Amniotic stem cell (primary cell): ENCODE data around the gene PTBP1.

ENCODE experiments used
- DNase-seq: peaks from one replicate; lab custom pipeline; 2025; lab: John Stamatoyannopoulos, UW

Gene PTBP1

DNA sequence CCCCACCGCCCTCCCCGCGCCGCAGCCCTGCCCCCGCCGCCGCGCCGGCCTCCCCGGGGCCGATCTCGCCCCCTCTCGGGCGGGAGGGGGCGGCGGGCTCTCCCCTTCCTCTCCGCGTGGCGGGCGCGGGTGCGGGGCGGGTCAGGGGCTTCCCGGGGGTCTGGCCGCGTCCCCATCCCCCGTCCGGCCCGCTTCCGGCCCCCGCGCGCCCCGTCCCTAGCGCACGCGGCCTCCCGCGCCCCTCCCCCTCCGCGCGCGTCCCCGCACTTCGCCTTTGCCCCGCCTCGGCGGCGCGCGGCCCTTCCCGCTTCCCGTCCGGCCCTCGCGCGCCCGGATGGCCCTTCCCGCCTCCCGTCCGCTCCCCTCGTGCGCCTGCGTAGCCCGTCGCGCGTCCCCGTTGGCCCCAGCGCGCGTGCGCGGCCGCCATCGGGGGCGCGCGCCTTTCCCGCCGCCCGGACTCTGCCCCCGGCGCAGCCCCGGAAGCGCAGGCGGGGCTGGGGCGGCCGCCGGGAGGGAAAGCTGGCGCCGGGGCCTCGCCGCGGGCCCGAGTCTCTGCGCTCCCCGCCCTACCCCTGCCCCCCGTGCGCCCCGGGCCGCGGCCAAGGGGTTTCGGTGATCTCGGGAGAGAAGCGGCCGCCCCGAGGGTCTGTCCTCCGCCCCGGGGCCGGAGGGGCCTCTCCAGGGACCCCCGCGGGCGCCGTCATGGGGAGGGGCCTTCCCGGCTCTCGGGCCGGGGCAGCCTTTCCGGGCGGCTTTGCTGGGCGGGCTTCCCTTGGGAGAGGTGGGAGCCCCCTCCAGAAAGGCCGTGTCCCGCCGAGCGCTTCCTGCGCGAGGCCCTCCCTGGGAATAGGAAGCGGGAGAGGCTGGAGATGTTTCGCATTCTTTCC is 519 bp downstream of the PTBP1 start:
- peak; percentile 81 for DNase-seq

DNA sequence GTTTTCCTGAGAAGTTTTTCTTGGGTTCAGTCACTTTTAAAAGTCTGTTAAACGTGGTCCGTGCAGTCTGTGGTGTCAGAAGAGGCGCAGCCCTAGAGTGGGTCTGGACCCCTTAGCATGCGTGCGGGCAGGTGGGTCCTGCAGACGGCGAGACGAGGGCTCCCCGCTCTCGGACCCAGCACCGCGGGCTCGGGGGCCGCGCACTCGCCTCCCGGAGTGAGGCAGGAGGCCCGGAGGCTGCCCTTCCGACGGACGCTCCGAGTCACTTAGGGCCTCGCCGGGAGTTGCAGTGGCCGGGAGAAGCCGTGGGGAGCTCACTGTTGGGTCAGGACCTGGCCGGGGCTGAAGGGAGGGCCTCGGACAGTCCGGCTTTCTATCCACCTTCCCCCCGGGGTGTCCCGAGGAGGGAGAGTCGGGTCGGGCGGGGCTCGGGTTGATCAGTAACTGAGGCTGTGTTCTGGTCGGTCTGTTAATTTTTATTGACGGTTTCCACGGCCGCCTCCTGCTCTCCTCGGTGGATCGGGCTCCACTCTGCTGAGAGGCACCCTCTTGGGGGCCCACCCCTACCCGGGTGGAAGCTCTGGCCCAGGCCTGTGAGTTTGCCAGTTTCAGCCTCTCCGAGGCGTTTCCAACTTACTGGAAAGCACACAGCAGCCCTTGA is 1.3 kb downstream of the PTBP1 start:
- DNase-seq: no peak

DNA sequence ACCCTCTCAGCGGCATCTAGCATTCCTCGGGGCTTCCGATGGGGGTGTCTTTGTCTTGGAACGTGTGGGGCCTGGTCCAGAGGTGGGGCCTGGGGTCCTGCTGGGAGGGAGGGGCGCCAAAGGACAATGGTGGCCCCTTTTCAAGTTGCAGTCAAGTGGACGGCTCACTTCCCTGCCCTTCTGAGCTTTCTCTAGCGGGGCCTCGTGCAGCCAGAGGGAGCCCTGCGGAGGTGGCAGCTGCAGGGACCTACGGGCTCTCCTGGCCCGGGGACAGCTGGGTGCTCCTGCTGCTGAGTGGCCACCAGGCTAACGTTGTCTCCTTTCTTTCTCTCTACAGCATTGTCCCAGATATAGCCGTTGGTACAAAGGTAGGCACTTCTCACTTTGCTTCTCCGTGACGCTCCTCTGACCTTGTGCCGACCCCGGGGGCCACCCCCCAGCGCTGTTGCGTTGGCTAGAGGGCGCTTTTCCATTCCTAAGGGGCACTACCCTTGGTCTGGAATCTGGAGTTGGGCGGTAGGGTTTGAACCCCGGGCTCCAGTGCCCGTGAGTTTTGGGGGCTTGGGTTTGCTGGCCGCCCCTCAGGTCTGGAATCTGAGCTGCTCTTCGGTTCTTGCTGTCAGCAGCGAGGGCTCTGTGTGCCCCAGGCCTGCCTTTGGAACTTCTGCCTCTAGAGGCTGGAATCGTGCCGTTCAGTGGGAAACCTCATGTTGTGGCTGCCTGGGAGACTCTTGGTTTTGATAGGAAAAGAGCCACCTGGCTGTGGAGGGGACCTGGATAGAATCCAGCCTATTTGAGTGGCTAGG is 2.0 kb downstream of the PTBP1 start:
- no peak for DNase-seq

DNA sequence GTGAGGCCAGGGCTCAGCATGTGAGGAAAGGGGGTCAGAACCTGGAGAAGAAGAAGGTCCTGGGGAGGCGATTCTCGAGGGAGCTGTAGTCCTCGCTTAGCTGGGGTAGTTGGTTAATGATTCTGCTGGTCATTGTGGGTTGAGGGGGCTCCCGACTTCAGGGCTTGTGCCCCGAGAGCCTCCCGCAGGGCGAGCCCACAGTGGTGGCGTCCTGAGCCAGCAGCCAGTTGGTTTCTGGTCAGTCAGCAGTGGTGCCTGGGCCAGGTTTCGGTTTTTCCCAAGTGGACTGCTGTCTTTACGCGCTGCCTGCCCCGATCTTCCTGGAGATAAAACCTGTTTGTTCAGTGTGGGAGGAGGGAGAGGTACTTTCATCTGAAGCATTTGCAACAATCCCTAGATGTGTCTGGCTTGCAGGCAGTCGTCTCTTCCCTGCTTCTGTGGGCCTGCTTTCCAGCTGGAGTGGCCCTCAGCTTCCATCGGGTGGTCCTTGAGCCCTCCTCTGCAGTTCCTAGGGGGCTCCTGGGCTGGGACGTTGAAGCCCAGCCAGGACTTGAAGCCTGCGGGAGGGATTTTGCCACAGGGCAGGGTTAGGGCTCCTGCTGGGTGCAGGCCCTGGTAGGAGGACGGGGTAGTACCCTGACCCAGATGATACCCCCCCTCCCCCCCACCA is 3.2 kb downstream of the PTBP1 start:
- DNase-seq: no peak

DNA sequence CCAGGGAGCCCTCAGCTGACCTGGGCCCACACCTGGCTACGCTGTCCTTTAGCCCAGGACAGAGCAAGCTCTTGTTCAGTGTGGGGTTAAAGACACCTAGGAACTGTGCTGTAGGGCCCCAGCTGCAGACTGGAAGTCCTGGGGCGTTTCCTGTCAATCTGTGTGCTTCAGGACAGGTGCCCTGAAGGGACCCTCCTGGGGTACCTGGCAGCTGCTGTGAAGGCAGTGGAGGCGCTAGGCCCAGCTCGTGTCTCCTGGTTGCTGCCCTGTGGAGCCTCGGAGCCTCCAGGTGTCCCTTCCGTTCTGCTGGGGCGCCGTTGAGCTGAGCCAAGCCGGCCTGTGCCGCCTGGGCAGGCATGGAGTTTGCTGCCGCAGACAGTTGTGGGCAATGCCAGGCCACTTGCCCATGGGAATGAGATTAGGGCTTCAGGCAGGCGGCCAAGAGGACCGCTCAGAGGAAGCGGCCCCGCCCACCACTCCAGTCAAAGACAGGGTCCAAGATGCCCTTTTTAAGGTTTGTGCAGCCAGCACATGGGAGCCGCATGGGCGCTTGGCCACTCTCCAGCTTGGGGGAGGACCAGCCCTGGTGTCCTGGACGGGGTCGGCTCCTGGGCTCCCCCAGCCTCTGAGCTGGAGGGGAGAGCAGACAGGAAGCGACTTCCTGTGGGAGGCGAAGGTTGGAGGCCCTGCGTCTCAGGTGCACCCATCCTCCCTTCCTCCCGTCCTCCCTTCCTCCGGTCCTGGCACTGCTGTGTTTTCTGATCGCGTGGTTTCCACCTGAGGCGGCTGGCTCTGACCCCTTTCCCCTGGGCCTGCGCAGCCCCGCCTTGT is 4.0 kb downstream of the PTBP1 start:
- no peak for DNase-seq

DNA sequence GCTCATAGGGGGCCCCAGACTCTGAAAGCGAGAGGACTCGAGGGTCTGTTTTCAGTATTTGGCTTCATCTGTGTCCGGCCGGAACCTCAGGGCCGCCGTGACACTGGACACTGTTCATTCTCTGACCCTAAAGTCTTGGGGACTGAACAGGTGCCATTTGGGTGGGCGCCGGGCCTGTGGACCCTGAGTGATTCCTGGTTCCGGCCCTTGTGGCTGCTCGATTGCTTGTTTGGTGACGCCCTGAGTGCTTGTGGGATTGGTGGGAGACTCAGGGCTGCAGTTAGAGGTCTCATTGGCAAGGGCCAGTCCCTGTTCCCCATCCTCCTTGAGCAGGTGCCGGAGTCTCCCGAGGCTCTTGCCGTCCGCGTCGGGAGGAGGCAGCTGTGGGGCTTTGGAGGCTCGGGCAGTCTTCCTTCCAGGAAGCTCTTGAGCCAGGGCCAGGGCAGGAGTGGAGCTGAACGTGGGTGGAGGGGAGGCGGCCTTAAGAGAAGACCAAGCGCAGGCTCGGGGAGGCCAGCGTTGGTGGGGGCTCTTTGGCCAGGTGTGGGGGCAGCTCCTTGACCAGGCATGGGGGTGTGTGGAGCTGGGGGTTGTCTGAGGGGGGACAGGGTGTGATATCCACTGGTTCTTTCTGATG is 4.7 kb downstream of the PTBP1 start:
- DNase-seq: no peak

DNA sequence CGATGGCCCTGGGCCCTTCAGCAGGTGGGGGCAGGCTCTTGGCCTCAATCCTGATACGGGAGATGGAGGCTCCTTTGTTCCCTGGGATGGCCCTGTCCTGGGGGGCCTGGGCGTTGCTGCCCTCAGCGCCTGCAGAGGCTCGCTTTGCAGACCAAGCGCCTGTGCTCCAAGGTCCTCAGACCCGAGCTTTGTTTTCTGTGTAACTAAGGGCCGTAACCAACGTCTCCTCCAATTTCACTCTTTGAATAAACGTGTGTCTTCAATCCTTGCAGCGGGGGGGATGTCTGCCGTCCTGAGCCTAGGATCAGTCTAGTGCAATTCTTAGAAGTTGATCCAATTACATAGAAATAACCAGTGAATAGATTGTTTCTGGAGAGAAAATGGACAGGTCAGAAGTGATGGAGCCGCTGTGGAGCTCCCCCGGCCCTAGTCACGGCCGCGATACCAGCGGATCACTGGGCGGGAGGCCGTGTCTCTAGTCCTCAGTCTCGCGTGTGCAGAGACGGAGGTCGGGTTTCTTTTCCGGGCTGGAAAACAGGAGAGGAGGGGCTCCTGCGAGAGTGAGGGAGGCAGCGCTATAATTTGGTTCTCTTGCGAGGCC is 5.3 kb downstream of the PTBP1 start:
- DNase-seq: no peak

DNA sequence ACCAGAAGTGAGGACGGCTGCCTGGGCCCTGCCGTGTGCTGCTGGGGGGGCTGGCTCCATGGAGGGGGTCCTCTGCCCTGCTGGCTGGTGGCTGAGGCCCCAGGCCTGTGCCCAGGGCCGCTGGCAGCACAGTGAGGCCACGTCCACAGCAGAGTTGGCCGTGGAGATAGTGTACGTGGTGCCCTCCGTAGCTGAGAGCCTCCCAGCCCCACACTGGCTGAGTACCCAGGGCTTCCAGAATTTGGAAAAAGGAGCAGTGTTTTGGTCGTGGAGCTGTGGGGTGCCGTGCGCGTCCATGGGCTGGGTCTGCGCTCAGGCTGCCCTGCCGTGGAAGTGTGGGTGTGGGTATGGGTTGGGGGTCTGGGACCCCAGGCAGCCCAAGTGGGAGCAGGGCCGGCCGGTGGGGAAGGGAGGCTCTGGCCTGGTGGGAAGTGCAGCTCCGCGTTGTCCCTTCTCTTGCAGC is 5.9 kb downstream of the PTBP1 start:
- DNase-seq: no peak

DNA sequence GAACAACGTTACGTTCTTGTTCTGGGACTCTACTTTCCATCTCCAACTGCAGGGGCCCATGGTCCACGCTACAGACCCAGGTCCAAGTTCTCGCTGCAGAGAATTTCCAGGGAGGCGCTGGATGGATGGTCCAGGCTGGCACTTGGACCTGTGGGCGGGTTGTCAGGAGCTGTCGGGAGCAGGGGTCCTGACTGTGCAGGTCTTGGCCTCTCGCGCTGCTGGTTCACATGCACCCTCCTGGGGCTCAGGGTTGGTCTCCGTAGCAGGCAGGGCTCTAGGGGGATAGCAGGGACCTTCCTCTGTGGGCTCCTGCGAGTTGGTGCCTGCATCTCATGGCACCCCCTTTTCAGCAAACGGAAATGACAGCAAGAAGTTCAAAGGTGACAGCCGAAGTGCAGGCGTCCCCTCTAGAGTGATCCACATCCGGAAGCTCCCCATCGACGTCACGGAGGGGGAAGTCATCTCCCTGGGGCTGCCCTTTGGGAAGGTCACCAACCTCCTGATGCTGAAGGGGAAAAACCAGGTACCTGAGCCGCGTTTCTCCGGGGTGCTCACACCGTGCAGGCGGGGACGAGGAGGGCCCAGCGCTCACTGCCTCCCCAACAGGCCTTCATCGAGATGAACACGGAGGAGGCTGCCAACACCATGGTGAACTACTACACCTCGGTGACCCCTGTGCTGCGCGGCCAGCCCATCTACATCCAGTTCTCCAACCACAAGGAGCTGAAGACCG is 6.6 kb downstream of the PTBP1 start:
- no peak for DNase-seq

DNA sequence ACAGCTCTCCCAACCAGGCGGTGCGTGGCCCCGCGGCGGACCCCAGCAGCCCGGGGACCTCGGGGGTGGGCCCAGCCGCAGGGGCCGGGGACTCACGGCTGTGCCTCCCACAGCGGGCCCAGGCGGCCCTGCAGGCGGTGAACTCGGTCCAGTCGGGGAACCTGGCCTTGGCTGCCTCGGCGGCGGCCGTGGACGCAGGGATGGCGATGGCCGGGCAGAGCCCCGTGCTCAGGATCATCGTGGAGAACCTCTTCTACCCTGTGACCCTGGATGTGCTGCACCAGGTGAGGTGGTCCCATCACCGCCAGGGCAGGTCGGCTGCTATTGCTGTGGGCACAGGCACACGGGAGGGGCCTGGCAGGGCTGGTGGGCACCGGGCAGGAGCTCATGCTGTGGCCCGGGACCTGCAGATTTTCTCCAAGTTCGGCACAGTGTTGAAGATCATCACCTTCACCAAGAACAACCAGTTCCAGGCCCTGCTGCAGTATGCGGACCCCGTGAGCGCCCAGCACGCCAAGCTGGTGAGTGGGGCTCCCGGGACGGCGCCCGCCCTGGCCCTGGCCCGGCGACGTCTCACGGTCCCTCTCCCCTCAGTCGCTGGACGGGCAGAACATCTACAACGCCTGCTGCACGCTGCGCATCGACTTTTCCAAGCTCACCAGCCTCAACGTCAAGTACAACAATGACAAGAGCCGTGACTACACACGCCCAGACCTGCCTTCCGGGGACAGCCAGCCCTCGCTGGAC is 7.3 kb downstream of the PTBP1 start:
- DNase-seq: no peak

DNA sequence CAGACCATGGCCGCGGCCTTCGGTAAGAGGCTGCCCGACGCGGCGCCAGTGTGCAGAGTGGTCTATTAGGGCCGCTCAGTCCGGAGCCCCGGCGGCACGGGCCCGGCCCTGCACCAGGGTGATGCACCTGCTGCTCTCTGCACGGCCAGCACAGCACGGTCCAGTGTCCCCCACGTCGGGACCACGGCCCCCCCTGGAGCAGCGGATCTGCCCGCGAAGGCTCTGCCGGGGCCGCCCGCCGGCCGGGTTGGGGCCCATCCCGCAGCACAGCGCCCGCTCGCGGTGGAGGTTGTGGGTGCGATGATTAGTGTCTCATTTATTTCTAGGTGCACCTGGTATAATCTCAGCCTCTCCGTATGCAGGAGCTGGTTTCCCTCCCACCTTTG is 7.9 kb downstream of the PTBP1 start:
- no peak for DNase-seq

DNA sequence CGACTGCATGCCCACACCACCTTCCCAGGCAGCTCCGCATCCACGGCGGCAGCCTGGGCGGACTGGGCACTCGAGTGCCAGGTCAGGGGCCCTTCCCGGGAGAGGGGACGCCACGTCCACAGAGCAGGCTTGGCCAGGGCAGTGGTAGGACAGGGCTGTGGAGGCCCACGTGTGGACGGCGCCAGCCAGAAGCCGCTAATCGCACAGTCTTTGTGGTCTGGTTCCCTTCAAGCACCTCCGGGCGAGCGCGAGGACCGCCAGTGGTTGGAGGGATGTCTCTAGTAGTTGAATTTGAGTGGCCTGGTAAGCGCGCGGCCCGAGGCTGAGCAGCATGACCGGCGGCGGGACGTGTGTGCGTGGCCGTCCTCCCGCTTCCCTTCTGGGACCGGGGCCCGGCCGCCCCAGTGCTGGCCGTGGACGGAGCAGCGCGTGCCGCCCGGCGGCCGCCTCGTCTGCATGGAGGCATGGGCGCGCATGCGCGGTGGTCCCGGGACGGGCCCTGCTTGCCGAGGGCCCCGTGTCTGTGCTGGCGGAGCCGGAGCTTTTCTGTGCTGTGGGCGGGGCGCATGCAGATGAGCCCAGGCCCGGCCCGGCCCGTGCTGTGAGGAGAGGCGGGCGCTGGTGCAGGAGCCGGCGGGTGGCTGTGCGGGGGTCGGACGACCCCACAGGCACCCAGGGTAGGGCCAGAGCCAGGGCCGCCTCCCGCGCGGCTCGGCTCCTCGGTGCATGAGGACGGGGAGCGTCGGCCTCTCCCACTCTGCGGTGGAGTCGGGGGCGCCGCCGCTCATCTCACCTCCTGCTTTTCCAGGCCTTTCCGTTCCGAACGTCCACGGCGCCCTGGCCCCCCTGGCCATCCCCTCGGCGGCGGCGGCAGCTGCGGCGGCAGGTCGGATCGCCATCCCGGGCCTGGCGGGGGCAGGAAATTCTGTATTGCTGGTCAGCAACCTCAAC is 8.6 kb downstream of the PTBP1 start:
- DNase-seq: no peak

DNA sequence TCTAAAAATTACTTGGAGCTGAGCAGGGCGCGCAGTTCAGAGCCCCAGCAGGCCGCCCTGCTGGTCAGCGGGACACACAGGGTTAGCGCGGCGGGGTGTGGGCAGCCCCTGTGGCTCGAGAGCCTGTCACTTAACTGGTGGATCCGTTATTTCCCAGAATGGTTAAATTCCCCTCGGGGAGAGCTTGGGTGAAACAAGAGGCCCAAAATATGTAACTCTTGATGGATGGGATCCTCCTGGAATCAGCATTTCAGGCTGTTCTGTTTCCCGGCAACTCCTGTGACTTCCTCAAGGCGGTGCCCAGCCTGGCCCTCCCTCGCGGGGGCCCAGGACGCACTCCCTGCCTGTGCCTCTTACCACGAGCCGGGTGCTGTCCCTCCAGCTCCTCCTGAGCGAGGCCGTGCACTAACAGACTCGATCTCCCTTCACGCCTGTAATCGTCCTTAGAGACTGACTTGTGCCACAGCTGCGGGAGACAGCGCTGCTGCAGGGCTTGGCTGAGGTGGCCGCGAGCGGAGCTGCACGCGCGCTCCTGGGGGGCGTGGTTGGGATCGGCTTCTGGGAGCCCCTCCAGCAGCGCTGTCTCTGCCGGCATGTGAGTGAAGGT is 9.7 kb downstream of the PTBP1 start:
- DNase-seq: no peak

DNA sequence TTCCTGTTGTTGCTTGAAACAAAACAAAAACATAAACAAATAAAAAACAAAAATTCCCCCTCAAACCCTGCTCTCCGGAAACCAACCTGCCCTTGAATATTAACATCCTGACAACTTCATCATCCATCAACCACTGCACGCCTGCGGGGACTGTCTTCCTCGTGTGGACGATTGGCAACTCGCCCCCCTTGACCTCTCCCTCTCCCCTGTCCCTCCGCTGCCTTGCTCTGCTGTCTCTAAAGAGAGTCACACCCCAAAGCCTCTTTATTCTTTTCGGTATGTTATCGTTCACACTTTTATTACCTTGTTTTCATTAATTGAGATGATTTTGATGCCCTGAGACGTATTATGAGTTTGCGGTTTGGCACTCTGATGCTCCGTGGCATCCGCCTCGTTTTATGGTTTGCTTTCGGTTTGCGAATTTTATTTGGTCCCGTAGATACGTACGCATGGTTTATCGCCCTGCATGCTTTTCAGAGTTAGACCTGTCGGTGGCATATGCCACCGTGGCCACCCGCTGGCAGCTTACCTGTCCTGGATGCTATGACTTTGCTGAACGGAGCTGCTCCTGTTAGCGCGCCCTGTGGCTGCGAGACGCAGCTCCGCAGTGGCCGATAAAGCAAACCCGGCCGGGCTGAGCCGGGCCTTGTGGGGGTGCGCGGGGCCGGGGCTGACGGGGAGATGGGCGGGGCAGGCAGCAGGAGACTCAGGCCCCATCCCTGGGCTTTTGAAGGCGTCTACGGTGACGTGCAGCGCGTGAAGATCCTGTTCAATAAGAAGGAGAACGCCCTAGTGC is 10.6 kb downstream of the PTBP1 start:
- DNase-seq: no peak

DNA sequence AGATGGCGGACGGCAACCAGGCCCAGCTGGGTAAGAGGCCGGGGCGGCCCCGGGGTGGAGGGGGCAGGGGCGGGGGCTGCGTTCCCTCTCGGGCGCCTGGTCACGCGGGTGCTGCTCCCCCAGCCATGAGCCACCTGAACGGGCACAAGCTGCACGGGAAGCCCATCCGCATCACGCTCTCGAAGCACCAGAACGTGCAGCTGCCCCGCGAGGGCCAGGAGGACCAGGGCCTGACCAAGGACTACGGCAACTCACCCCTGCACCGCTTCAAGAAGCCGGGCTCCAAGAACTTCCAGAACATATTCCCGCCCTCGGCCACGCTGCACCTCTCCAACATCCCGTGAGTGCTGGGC is 11.1 kb downstream of the PTBP1 start:
- DNase-seq: no peak

DNA sequence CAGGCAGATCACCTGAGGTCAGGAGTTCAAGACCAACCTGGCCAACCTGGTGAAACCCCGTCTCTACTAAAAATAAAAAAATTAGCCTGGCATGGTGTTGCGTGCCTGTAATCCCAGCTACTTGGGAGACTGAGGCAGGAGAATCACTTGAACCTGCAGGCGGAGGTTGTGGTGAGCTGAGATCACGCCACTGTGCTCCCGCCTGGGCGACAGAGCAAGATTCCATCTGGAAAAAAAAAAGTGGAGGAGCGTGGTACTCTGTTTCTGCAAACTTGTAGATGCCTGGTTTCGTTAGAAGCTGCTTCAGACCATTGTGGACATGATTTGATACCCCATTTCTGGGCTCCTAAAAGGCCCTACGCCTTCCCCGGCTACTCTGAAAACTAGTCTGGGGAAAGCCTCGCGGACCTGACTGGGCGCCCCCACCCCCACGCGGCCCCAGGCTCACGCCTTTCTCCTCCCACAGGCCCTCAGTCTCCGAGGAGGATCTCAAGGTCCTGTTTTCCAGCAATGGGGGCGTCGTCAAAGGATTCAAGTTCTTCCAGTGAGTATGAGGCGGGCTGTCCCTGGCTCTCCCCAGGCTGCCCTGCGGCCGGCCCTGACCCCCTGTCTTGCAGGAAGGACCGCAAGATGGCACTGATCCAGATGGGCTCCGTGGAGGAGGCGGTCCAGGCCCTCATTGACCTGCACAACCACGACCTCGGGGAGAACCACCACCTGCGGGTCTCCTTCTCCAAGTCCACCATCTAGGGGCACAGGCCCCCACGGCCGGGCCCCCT is 13.0 kb downstream of the PTBP1 start:
- DNase-seq: no peak
